ENCODE data around the gene OR9A2. TPM values are rescaled to one million over a fixed set of nuclear protein-coding genes. Genes with fewer than 3 reads are reported as not detected.

Gene OR9A2
- total RNA-seq = not detected
- long read RNA-seq = 0 reads

GRCh38 chr7:143027032-143027431 is at the start of gene OR9A2:
OR9A2 (minus strand) TSS chr7:143027132; CDS start chr7:143027132, 0 bp downstream.
- no peak for ATAC-seq
- intact Hi-C loops (cut with micrococcal nuclease) = no loop called here
- DNase-seq = no peak

DNA sequence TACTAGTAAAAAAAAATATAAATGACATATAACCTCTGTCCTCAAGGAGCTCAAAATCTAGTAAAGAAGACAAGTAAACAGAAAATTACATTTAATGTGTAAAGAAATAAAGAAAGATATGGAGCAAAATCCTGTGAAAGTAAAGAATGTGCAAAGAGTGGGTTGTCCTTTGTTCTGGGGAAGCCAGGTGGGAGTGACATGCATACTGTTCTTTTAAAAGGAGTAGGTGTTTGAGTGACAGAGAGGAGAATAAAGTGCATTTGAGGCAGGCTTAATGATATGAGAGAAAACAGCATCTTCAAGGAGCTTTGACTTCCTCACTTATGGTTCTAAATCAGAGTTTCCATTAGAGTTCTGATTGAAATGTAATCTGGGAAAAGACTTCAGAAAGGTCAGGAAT is 47.2 kb upstream of the OR9A2 start:
- ATAC-seq (no peak), DNase-seq (no peak)
- intact Hi-C loops (cut with micrococcal nuclease) = no loop called here

DNA sequence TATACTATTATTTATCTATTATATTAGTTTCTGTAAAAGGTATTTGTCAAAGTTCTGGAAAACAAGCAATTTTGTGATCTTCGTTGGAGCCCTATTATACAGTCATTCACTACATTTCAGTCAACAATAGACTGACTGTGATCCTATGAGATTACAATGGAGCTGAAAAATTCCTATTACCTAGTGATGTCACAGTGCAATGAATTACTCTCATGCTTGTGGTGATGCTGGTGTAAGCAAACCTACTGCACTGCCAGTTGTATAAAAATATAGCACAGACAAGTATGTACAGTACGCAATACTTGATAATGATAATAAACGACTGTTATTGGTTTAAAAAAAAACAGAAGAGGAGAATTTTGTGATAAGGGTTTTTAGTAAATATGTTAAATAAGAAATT is 46.6 kb upstream of the OR9A2 start:
- no peak for ATAC-seq
- no peak for DNase-seq
- intact Hi-C loops (cut with micrococcal nuclease) = no loop called here

DNA sequence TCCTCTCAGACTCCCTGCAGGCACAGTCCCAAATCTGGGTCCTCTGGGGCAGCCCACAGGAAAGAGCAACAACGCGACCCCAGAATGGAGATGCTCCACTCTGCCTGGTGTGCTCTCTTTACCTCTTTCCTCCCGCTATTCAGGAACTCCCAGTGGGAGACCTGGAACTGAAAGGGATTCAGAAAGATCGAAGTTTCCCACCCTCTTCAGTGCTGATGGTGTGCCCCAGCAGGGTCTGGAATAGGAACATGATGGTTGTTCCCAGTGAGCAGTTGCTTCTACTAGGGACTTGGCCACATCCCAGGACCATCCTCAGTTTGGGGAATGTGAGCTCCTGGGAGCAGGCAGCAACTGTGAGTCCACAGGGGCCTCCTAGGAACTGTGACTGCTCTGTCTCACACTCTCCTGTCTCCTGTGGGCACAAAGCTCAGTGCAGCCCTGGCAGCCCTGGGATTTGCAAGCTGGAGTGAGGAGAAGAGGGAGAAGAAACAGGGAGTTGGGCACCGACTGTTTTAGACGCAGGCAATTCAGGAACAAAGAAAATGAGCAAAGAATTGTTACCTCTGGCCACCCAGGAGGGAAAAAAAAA is 43.1 kb upstream of the OR9A2 start:
- DNase-seq (no peak), ATAC-seq (no peak)
- intact Hi-C loops (cut with micrococcal nuclease) = no loop called here

DNA sequence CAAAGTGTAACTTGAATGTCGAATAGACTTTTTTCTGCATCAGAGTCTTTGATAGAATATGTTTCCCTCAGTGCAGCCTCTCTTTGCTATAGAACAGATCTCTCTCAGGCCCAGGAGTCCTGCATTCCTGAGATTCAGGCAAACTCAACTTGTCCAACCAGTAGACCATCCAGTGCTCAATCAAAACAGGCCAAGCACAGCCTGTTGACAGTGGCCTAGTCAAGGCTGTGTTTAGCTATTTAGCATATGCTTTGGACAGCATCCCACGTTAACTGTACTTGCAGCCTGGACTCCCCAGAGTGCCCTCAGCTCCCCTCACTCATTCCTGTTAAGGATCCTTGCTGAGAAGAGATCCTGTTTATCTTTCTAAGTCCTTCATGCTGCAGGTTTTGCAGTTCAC is 41.5 kb upstream of the OR9A2 start:
- intact Hi-C loops (cut with micrococcal nuclease) = no loop called here
- ATAC-seq = no peak
- DNase-seq = no peak

- DNase-seq = no peak
- ATAC-seq = no peak
- intact Hi-C loops (cut with micrococcal nuclease) = no loop called here
These were observed 36.8 kb upstream of the OR9A2 start for GRCh38 chr7:143063741-143064140.

GRCh38 chr7:143055754-143056153 is 28.8 kb upstream of the OR9A2 start:
- intact Hi-C loops (cut with micrococcal nuclease) = no loop called here
- no peak for ATAC-seq
- DNase-seq = no peak

- no peak for ATAC-seq
These were observed 27.7 kb upstream of the OR9A2 start for GRCh38 chr7:143054621-143055020.

GRCh38 chr7:143052041-143052440 is 25.1 kb upstream of the OR9A2 start, which contains the start of gene OR6V1:
OR6V1 (plus strand) TSS chr7:143052341; CDS start chr7:143052341, 0 bp downstream.
- no peak for DNase-seq
- no peak for ATAC-seq
- intact Hi-C loops (cut with micrococcal nuclease) = no loop called here

More at GRCh38 chr7:143054621-143055020, 27.7 kb upstream of the OR9A2 start:
- intact Hi-C loops (cut with micrococcal nuclease) = no loop called here
- no peak for DNase-seq

- ATAC-seq (no peak), DNase-seq (no peak)
- intact Hi-C loops (cut with micrococcal nuclease) = no loop called here
These were observed 24.0 kb upstream of the OR9A2 start for GRCh38 chr7:143050931-143051330.

DNA sequence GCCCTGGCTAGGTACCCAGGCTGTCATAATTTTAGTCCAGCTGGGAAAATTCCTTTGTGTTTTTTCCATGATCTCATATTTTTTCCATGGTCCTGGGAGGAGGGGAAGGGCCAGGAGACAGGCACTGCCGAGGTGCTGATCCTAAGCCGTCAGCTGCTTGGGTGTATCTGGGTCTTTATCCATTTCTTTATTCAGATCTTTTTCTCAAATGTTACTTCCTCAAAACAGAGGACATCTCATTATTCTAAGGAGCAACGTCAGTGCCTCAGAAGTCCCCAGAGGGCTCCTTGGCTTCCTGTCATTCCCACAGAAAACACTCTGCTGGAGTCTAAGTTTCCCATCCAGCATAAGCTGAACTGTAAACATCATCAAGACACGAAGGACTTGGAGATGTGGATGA is 22.4 kb upstream of the OR9A2 start:
- peak; percentile 35 for DNase-seq
- peak; percentile 86 for ATAC-seq
- intact Hi-C loops (cut with micrococcal nuclease) = no loop called here

DNA sequence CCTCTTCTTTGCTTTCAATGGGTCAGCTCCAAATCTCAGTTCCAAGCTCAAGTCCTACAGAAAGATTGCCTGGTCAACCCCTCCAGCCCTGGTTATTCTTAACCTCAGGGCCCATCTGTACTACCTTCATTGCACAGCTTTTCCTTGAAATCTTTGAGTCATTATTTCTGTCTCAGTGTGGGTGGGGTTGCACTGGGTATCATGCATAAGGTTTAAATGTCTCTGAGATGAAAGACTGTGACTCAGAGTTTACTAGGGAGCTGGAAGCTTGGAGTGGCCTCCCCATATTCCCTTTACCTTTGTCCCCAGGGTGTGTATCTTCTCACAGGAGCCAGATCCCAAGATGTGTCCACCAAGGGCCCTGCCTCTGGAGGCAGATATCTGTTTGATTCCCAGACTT is 21.9 kb upstream of the OR9A2 start:
- ATAC-seq (no peak), DNase-seq (no peak)
- intact Hi-C loops (cut with micrococcal nuclease) = no loop called here

DNA sequence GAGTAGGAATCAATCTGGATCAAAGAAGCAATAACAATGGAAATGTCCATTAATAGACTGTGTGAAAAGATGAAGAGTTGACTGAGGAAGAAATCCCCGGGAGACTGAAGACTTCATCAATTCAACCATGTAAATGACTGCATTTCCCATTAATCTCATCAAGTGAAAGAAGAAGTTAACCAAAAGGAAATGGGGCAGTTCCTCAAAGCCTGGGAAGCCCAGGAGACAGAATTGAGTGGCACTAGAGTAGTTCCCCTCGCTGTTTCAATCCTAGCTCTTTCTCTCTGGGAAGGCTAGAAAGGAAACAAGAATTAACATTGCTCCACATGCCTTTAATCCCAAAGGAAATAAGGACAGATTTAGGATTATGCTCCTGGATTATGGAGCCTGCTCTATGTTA is 20.4 kb upstream of the OR9A2 start:
- intact Hi-C loops (cut with micrococcal nuclease) = no loop called here
- ATAC-seq (peak; percentile 23), DNase-seq (no peak)

GRCh38 chr7:143046426-143046851 is 19.5 kb upstream of the OR9A2 start:
- ATAC-seq = no peak
- intact Hi-C loops (cut with micrococcal nuclease) = no loop called here
- no peak for DNase-seq

- intact Hi-C loops (cut with micrococcal nuclease) = no loop called here
- DNase-seq (no peak), ATAC-seq (no peak)
These were observed 16.5 kb upstream of the OR9A2 start for GRCh38 chr7:143043391-143043790.

DNA sequence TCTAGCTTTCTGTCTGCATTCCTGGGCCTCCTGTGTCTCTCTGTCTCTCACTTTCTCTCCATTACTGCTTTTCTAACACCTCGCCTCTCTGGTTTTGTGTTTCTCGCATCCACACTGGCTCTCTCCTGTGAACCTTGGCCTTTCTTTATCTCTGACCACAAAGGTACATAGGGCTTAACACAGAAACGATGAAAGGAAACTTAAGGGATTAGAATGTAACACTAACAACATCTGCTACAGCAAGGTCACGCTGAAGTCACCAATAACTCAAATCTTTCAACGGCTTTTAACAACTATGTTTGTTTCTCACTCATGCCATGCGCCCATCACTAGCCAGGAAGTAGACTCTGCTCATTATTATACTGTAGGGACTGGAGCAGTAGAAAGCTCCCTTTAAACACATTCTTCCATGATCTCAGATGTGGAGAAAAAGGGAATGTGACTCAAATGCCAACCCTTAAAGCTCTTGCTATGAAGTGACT is 15.9 kb upstream of the OR9A2 start:
- DNase-seq (no peak), ATAC-seq (no peak)
- intact Hi-C loops (cut with micrococcal nuclease) = no loop called here

DNA sequence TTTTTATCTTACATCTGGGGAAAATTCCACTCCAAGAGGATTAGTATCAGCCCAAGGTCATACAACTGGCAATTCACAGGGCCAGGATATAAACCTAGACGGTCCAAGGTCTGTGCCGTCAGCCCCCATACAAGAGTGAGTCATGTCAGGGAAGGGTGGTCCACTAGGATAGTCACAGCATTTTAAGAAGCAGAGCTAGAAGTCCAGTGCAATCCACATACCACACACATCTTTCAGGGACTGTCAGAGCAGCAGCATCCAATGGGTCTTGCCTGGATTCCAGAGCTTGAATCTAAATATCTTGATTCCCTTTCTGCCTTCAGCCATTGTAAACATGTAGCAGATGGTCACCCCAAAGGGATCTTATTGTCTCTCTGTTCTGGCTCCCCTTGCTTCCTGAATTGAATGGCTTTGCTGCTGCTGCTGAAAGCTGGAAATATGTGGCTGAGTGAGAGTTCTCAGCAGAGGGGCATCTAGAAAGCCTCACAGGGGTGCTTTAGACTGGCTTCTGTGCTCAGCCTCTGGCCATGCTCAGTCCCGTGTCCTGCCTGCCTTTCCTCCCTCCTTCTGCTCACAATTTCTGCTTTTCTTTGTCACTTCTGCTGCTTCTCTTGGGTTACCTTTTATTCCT is 15.3 kb upstream of the OR9A2 start:
- intact Hi-C loops (cut with micrococcal nuclease) = no loop called here
- ATAC-seq = no peak
- DNase-seq = no peak

- no peak for ATAC-seq
These were observed 14.4 kb upstream of the OR9A2 start for GRCh38 chr7:143041346-143041745.

DNA sequence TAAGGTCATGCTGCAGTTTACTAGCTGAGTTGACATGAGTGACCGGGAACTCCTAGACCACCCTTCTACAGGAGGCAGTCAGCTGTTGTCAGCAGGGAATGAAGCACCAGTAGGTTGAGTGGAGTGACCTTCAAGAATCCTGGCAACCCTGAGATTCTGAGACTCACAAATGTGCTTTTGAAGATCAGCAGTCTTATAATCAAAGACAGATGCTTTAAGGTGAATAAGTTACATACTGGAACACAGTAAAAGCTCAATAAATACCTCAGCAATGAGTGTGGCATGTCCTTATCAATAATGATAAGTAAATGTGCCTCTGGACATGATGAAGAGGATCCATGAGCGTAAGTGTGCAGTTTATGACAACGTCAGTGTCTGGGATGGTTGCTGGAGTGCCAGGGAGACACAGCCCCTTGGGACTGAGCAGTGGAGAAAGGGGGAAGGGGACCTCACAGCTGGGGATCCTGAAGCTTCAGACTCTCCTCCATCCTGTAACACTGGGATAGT is 13.3 kb upstream of the OR9A2 start:
- DNase-seq (no peak), ATAC-seq (no peak)
- intact Hi-C loops (cut with micrococcal nuclease) = no loop called here

More at GRCh38 chr7:143041346-143041745, 14.4 kb upstream of the OR9A2 start:
- intact Hi-C loops (cut with micrococcal nuclease) = no loop called here
- DNase-seq = no peak

DNA sequence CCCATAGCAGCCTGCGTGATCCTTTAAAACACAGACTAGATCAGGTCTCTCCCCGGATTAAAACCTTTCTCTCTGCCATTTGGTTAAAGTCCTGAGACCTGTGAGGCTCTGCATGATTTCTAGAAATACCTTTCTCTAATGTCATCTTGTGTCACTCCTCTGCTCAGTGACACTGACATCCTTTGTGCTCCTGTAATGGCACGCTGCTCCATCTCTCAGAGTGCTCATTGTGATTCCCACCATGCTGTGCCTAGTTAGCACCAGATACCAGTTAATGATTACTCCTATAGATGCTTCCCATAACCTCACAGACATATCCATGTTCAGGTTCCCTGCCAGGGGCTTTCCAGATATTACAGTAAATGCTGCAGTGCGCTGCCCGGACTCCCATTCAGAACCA is 11.7 kb upstream of the OR9A2 start:
- ATAC-seq (no peak), DNase-seq (no peak)
- intact Hi-C loops (cut with micrococcal nuclease) = no loop called here

- DNase-seq = no peak
- intact Hi-C loops (cut with micrococcal nuclease) = no loop called here
- ATAC-seq = no peak
These were observed 751 bp upstream of the OR9A2 start for GRCh38 chr7:143027683-143028082.

Measured in left ventricle myocardium superior (tissue), 1 donor.